Measurements from ENCODE around the gene STK38. TPM values are rescaled to one million over a fixed set of nuclear protein-coding genes. Genes with fewer than 3 reads are reported as not detected.

The STK38 gene
- total and polyA plus RNA-seq, 2 of the 4 experiments (the other 2 are of a cell fraction), result 10.6 to 19.7 TPM

DNA sequence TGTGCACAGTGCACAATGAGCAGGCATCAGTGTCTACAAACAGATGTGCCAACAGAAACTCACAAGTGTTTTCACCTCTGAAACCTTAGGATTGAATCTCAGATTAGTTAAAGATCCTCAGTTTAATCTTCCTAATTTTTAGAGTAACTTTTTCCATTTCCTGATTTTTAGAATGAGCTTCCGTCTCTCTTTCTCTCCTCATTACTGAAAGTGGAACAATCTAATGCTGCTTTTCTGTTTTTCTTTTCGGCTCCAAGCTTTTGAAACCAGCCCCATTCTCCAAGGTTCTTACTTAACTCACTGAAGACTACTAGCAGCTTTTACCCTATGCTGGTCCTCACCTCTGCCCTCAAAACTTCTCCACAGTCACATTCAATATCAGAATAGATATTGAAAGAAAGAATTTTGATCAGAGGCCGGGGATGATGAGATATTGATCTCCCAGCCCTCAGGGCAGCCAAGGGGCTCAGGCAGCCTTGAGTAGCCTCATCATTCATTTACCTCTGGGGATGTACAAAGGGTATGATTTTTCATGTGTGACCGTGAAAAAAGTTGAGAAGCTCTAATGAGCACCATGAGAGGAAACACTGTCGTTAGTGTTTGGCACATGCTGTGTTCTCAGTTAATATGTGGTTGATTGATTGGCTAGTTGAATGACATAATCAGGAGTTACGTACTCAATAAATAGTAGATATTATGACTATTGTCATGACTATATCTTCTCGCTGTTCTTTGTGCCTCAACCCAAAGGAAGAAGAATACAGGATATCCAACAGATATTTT lies 11.9 kb upstream of the STK38 start:
- POLR2A ChIA-PET (ENCODE audit: unreplicated experiment), result interaction anchor here (0.6 kb wide), 1 partner anchor 51 kb away, joined by 4 read pairs; no protein-coding TSS in a partner anchor
- TF ChIP-seq BHLHE40 (IDR thresholded peaks at IDR 0.05; ENCODE audit: low read depth, low read length) (no peak), MXI1 (IDR thresholded peaks at IDR 0.05; ENCODE audit: borderline replicate concordance, low read depth, low read length) (no peak), USF2 (IDR thresholded peaks at IDR 0.05; ENCODE audit: low read depth, low read length) (no peak), RAD21 (IDR thresholded peaks at IDR 0.05; ENCODE audit: low read length) (no peak), CEBPB (IDR thresholded peaks at IDR 0.05; ENCODE audit: low read depth, low read length) (no peak), MAFK (IDR thresholded peaks at IDR 0.05; ENCODE audit: low read depth, low read length) (no peak), RCOR1 (IDR thresholded peaks at IDR 0.05; ENCODE audit: insufficient replicate concordance, low read length) (no peak), RFX5 (IDR thresholded peaks at IDR 0.05; ENCODE audit: low read depth, low read length) (no peak), CTCF (conservative IDR thresholded peaks at IDR 0.05; ENCODE audit: low read depth, low read length) (no peak), NFE2L2 (IDR thresholded peaks at IDR 0.05; ENCODE audit: low read depth, low read length) (no peak), MAZ (IDR thresholded peaks at IDR 0.05; ENCODE audit: borderline replicate concordance, low read depth, low read length) (no peak), FOS (IDR thresholded peaks at IDR 0.05; ENCODE audit: low read depth, low read length) (no peak), SMC3 (IDR thresholded peaks at IDR 0.05; ENCODE audit: low read depth, low read length) (no peak), CHD1 (IDR thresholded peaks at IDR 0.05; ENCODE audit: low read depth, low read length) (no peak), POLR2A (IDR thresholded peaks at IDR 0.05; ENCODE audit: low read depth, low read length) (no peak)
- TF ChIP-seq, protein P1, sequence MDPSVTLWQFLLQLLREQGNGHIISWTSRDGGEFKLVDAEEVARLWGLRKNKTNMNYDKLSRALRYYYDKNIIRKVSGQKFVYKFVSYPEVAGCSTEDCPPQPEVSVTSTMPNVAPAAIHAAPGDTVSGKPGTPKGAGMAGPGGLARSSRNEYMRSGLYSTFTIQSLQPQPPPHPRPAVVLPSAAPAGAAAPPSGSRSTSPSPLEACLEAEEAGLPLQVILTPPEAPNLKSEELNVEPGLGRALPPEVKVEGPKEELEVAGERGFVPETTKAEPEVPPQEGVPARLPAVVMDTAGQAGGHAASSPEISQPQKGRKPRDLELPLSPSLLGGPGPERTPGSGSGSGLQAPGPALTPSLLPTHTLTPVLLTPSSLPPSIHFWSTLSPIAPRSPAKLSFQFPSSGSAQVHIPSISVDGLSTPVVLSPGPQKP (IDR thresholded peaks at IDR 0.05; ENCODE audit: borderline replicate concordance, low read depth, low read length), result no peak
- H3K36me3 ChIP-seq (ENCODE audit: control insufficient read depth, insufficient read depth, low read length), result no peaks in the 10 kb centered on the region
- H3K23ac ChIP-seq (ENCODE audit: low read depth, low read length), result no peak overlapping the region
- no peak overlapping the region for H3K27ac ChIP-seq (ENCODE audit: insufficient read depth, low read length)
- no peaks in the 10 kb centered on the region for H3K79me1 ChIP-seq (ENCODE audit: low read depth in 1 of 2, low read length in 2 of 2)
- WGBS, 2 experiments (ENCODE audit: extremely low coverage in 2 of 2, insufficient read length in 1 of 2), result no CpG with 5 or more reads among the region's 7 CpGs
- no peak overlapping the region for H3K4ac ChIP-seq (ENCODE audit: low read depth, low read length)
- intact Hi-C loops (cut with micrococcal nuclease) (no loop called here), dilution Hi-C loops (cut with HindIII; ENCODE audit: low sequenced_read_pairs, unreplicated experiment) (no loop called here), in situ Hi-C loops (cut with MboI; ENCODE audit: low sequenced_read_pairs) (no loop called here)
- no peak overlapping the region for H2BK20ac ChIP-seq (ENCODE audit: low read depth, low read length)
- no peak overlapping the region for H2BK120ac ChIP-seq (ENCODE audit: low read depth, low read length)
- H4K5ac ChIP-seq (ENCODE audit: low read depth, low read length), result no peak overlapping the region
- no peak overlapping the region for H3K18ac ChIP-seq (ENCODE audit: low read depth, low read length)
- no peaks in the 10 kb centered on the region for H4K20me1 ChIP-seq (ENCODE audit: insufficient read depth, low read length)
- no peak for DNase-seq
- H3K9me3 ChIP-seq (ENCODE audit: control insufficient read depth, insufficient read depth, low read length), result no peaks in the 10 kb centered on the region
- H2BK15ac ChIP-seq (ENCODE audit: low read depth, low read length), result no peak overlapping the region
- H3K4me2 ChIP-seq (ENCODE audit: low read depth, low read length), result no peak overlapping the region
- no peak overlapping the region for H2BK5ac ChIP-seq (ENCODE audit: low read depth, low read length, poor library complexity, severe bottlenecking)
- no TSS peak for BruUV-seq (replicated peaks)
- no peak overlapping the region for H3K56ac ChIP-seq (ENCODE audit: extremely low read depth, insufficient read depth, low read length)
- H2AFZ ChIP-seq (replicated peaks; ENCODE audit: low read length, poor library complexity), result no peak overlapping the region
- CTCF ChIA-PET, result no interaction called here
- no peak overlapping the region for H3K9ac ChIP-seq (ENCODE audit: low read depth, low read length)
- H2AK5ac ChIP-seq (ENCODE audit: low read depth, low read length), result no peak overlapping the region
- no peak overlapping the region for H4K91ac ChIP-seq (ENCODE audit: insufficient read depth, low read depth, low read length)
- H3K9me1 ChIP-seq (ENCODE audit: insufficient read depth, low read length), result no peaks in the 10 kb centered on the region
- H3K14ac ChIP-seq (replicated peaks; ENCODE audit: low read depth, low read length), result no peak overlapping the region
- no peak overlapping the region for H2AK9ac ChIP-seq (replicated peaks; ENCODE audit: low read depth, low read length, poor library complexity)
- H3K4me1 ChIP-seq (ENCODE audit: control insufficient read depth, insufficient read depth, low read length), result peaks cover 6% of the 10 kb centered on the region
- no peak overlapping the region for H4K8ac ChIP-seq (ENCODE audit: low read depth in 2 of 2, low read length in 2 of 2)
- no peak for ATAC-seq (ENCODE audit: low read depth)
- H3K4me3 ChIP-seq (ENCODE audit: insufficient read depth, low read depth, low read length), result no peak overlapping the region
- H3K27me3 ChIP-seq (ENCODE audit: control insufficient read depth, insufficient read depth, low read length), result no peaks in the 10 kb centered on the region; the same call in 1 of the 2 replicates
